NT2/D1 (cell line): ENCODE results near the gene HMGN4.

Source experiments
- DNase-seq: peaks from one replicate; pipeline ENCODE4 v3.0.0-alpha.2; 2011; ENCODE audit warnings: low read depth, low spot score
- H3K27me3 ChIP-seq: 2 replicates; pipeline ENCODE4 v1.6.0; 2011; ENCODE audit warnings: mild to moderate bottlenecking; ENCODE audit not compliant: insufficient read length, insufficient read depth
- H3K36me3 ChIP-seq: 2 replicates; pipeline ENCODE4 v1.6.1; 2011; ENCODE audit warnings: mild to moderate bottlenecking, low read length, mixed read lengths; ENCODE audit not compliant: insufficient read depth, insufficient read length
- H3K4me1 ChIP-seq: 2 replicates; pipeline ENCODE4 v1.5.1; 2011; ENCODE audit not compliant: insufficient read depth, insufficient read length
- H3K4me3 ChIP-seq: 2 replicates; pipeline ENCODE4 v1.5.1; 2011; ENCODE audit warnings: low read depth; ENCODE audit not compliant: insufficient read length
- H3K9ac ChIP-seq: 2 replicates; pipeline ENCODE4 v1.6.0; 2011; ENCODE audit warnings: low read depth; ENCODE audit not compliant: insufficient read length
- H3K9me3 ChIP-seq: 2 replicates; pipeline ENCODE4 v1.5.1; 2011; ENCODE audit warnings: mild to moderate bottlenecking, low read length; ENCODE audit not compliant: insufficient read depth
- SUZ12 ChIP-seq: IDR thresholded peaks from 2 replicates; pipeline ENCODE4 v1.6.1; 2011; ENCODE audit not compliant: insufficient read length, insufficient read depth; ENCODE audit errors: extremely low read depth
- YY1 ChIP-seq: IDR thresholded peaks from 2 replicates; pipeline ENCODE4 v1.6.1; 2011; ENCODE audit not compliant: insufficient read length, insufficient read depth
- ZNF274 ChIP-seq: IDR thresholded peaks from 2 replicates; pipeline ENCODE4 v1.6.1; 2011; ENCODE audit warnings: mild to moderate bottlenecking, low read depth, low read length

The HMGN4 gene

DNA sequence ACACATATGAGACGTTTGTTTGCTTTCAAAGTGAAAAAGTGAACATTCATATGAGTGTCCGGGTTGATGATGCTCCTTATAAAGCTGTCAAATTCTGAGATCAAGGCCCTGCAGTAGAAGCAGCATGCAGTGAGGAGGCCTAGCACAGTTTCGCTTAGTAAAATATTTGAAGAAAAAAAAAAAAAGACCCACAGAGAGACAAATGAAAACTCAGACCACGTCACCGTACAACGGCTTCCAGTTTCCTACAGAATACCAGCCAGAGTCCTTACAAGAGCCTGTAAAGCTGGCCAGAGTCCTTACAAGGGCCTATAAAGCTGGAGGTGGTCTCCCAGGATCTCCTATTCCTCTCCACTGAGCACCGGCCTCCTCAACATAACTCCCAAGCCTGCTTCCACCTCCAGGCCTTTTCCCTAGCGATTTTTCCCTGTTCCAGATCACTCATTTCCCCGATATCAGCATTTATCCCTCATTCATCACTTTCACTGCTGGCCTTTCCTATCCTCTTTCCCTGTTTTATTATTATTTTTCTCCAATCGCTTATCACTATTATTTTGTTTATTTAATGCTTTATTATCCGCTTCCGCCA lies 1.5 kb upstream of the HMGN4 start:
- no peak for DNase-seq
- TF ChIP-seq YY1 (no peak), ZNF274 (no peak), SUZ12 (no peak)
- peak overlapping the region; percentile 54 for H3K4me3 ChIP-seq
- H3K9ac ChIP-seq = peak overlapping the region; percentile 70
- no peaks in the 10 kb centered on the region for H3K9me3 ChIP-seq
- H3K27me3 ChIP-seq = no peaks in the 10 kb centered on the region
- peaks cover 8% of the 10 kb centered on the region for H3K36me3 ChIP-seq
- no peaks in the 10 kb centered on the region for H3K4me1 ChIP-seq

DNA sequence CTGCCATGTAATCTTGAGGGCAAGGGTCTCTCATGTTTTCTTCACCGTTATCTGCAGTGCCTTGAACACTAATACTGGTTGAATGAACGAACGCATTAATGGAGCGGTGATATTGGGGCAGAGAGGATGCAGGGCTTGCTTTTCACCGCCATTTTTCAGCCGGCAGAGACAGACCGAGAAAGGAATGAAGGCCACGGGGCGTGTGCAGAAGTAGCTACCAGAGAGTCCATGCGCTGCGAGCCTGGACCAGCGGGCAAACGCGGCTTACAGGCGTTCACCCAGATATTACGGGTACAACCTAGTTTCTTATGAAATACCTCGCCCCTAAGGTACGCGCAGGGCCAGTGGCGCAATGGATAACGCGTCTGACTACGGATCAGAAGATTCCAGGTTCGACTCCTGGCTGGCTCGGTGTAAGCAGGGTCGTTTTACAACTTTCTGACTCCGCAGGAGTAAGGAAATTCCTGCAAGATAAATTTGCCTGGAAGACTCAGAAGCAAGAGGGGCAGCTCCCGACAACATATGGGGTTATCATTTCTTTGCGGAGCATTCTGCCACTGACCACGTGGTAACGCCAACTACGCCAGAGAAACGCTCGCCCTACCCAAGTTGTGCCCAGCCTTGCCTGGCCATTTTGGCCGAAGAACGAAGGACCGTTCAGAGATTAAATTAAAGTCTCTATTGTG lies 863 bp upstream of the HMGN4 start:
- no peak for DNase-seq
- H3K4me1 ChIP-seq = no peaks in the 10 kb centered on the region
- H3K36me3 ChIP-seq = peaks cover 8% of the 10 kb centered on the region
- TF ChIP-seq ZNF274 (no peak), SUZ12 (no peak), YY1 (no peak)
- H3K9me3 ChIP-seq = no peaks in the 10 kb centered on the region
- peak overlapping the region; percentile 70 for H3K9ac ChIP-seq
- H3K27me3 ChIP-seq = no peaks in the 10 kb centered on the region
- H3K4me3 ChIP-seq = peak overlapping the region; percentile 58

GRCh38 chr6:26538572-26538902 lies 371 bp downstream of the HMGN4 start:
- Histone ChIP-seq H3K36me3 (peaks cover 15% of the 10 kb centered on the region), H3K4me3 (peak overlapping the region; percentile 58), H3K9me3 (no peaks in the 10 kb centered on the region), H3K27me3 (no peaks in the 10 kb centered on the region), H3K4me1 (no peaks in the 10 kb centered on the region), H3K9ac (peak overlapping the region; percentile 70)
- TF ChIP-seq ZNF274 (no peak), SUZ12 (no peak), YY1 (no peak)
- no peak for DNase-seq

DNA sequence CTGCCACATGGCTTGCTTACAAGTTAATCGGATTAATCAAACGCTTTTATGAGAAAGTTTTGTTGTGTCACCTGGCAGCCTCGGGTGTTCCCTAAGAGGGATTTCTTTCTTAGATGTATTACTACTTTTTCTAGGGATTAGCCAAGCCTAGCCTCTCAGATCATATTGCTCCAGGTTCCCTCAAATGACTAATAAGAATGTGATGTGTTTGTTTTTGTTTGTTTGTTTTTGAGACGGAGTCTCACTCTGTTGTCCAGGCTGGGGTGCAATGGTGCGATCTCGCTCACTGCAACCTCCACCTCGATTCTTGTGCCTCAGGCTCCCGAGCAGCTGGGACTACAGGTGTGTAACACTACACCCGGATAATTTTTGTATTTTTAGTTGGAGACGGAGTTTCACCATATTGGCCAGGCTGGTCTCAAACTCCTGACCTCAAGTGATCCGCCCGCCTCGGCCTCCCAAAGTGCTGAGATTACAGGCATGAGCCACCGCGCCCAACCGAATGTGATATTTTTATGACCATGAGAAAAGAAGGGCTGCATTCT lies 977 bp downstream of the HMGN4 start:
- peaks cover 15% of the 10 kb centered on the region for H3K36me3 ChIP-seq
- TF ChIP-seq SUZ12 (no peak), ZNF274 (no peak), YY1 (no peak)
- no peaks in the 10 kb centered on the region for H3K27me3 ChIP-seq
- H3K4me3 ChIP-seq = peak overlapping the region; percentile 58
- no peak for DNase-seq
- no peaks in the 10 kb centered on the region for H3K4me1 ChIP-seq
- H3K9ac ChIP-seq = peak overlapping the region; percentile 70
- H3K9me3 ChIP-seq = no peaks in the 10 kb centered on the region

DNA sequence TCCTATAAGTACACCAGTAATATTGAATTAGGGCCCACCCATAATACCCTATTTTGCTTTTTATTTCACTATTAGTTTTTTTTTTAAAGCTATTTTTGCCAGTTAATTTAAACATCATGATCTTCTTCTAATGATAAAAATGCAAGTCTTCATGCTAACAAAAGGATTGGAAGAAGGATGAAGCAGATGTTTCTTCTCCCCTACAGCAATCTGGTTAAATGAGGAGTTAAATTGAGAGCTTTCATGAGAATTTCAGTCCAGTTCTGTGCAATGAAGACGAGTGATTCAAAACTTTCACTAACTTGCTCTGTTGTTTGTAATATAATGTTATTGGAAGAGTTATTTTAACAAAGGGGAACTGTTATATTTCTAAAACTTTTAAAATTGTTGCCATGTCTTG lies 3.4 kb downstream of the HMGN4 start:
- Histone ChIP-seq H3K9me3 (no peaks in the 10 kb centered on the region), H3K27me3 (no peaks in the 10 kb centered on the region), H3K4me1 (no peaks in the 10 kb centered on the region), H3K9ac (no peak overlapping the region), H3K36me3 (peaks cover 26% of the 10 kb centered on the region), H3K4me3 (no peak overlapping the region)
- TF ChIP-seq SUZ12 = no peak
- DNase-seq = no peak

GRCh38 chr6:26543953-26544352 lies 5.8 kb downstream of the HMGN4 start:
- H3K4me3 ChIP-seq = no peak overlapping the region
- TF ChIP-seq SUZ12 = no peak
- no peak for TF ChIP-seq ZNF274
- no peak for TF ChIP-seq YY1
- H3K36me3 ChIP-seq = peaks cover 26% of the 10 kb centered on the region
- no peak overlapping the region for H3K9ac ChIP-seq
- no peaks in the 10 kb centered on the region for H3K9me3 ChIP-seq
- DNase-seq = no peak
- no peaks in the 10 kb centered on the region for H3K4me1 ChIP-seq
- no peaks in the 10 kb centered on the region for H3K27me3 ChIP-seq

DNA sequence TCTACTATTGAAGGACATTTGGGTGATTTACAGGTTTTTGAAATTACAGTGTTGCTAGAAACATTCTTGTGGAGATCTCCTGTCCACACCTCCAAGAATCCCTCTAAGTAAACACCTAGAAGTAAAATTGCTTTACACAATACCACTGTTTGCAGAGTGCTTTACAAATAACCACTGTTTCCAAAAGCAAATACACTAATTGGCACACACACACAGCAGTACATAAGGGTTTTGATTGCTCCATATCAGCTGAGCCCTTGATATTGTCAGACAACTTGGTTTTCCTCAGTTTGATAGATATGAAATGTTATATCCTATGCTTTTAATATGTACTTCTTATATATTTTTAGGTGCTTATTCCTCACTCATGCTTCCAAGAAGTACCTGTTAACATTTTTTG lies 6.3 kb downstream of the HMGN4 start:
- H3K4me1 ChIP-seq = no peaks in the 10 kb centered on the region
- no peak for TF ChIP-seq ZNF274
- no peak for TF ChIP-seq YY1
- no peak for TF ChIP-seq SUZ12
- no peaks in the 10 kb centered on the region for H3K27me3 ChIP-seq
- no peaks in the 10 kb centered on the region for H3K9me3 ChIP-seq
- DNase-seq = no peak
- peaks cover 26% of the 10 kb centered on the region for H3K36me3 ChIP-seq
- H3K9ac ChIP-seq = no peak overlapping the region
- H3K4me3 ChIP-seq = no peak overlapping the region
